CD4-positive, alpha-beta T cell treated with Interleukin-4 for 4 hours (primary cell): ENCODE data around the gene RPS6KA2.
"Not testable (repeated sequence)": the region's sequence is repeated elsewhere in the genome, so short reads cannot be mapped to it uniquely, and the experiment has no call there.

ENCODE experiments used
- DNase-seq: peaks from one replicate; pipeline ENCODE4 v3.0.0-alpha.2; 2020

RPS6KA2 gene

GRCh38 chr6:166411721-166412151 is 215.3 kb downstream of the RPS6KA2 start:
- peak; percentile 51 for DNase-seq

- DNase-seq, result no peak
These were observed 215.8 kb downstream of the RPS6KA2 start for GRCh38 chr6:166411271-166411670.

GRCh38 chr6:166410426-166410935 is 216.6 kb downstream of the RPS6KA2 start:
- no peak for DNase-seq

- DNase-seq, result no peak
These were observed 217.9 kb downstream of the RPS6KA2 start for GRCh38 chr6:166408936-166409755.

GRCh38 chr6:166406197-166406596 is 220.9 kb downstream of the RPS6KA2 start:
- DNase-seq, result no peak

GRCh38 chr6:166405386-166405785 is 221.7 kb downstream of the RPS6KA2 start:
- DNase-seq, result no peak

- DNase-seq, result no peak
These were observed 224.3 kb downstream of the RPS6KA2 start for GRCh38 chr6:166402582-166403277.

- DNase-seq, result peak; percentile 64
These were observed 226.3 kb downstream of the RPS6KA2 start for GRCh38 chr6:166400649-166401250.

GRCh38 chr6:166400181-166400580 is 226.9 kb downstream of the RPS6KA2 start:
- no peak for DNase-seq

- no peak for DNase-seq
These were observed 228.7 kb downstream of the RPS6KA2 start for GRCh38 chr6:166398348-166398747.

GRCh38 chr6:166397849-166398248 is 229.2 kb downstream of the RPS6KA2 start:
- DNase-seq, result no peak

- no peak for DNase-seq
These were observed 231.3 kb downstream of the RPS6KA2 start for GRCh38 chr6:166395778-166396177.

- no peak for DNase-seq
These were observed 231.7 kb downstream of the RPS6KA2 start for GRCh38 chr6:166395351-166395750.

- no peak for DNase-seq
These were observed 232.8 kb downstream of the RPS6KA2 start for GRCh38 chr6:166394036-166394892.

GRCh38 chr6:166393535-166393823 is 233.6 kb downstream of the RPS6KA2 start:
- no peak for DNase-seq

- not testable (repeated sequence) for DNase-seq
These were observed 234.1 kb downstream of the RPS6KA2 start for GRCh38 chr6:166392755-166393534.

GRCh38 chr6:166389119-166389518 is 237.9 kb downstream of the RPS6KA2 start:
- no peak for DNase-seq

- DNase-seq, result no peak
These were observed 238.6 kb downstream of the RPS6KA2 start for GRCh38 chr6:166388290-166389004.

GRCh38 chr6:166387642-166388289 is 239.3 kb downstream of the RPS6KA2 start:
- DNase-seq, result no peak

- not testable (repeated sequence) for DNase-seq
These were observed 240.0 kb downstream of the RPS6KA2 start for GRCh38 chr6:166387098-166387497.

GRCh38 chr6:166386111-166386510 is 240.9 kb downstream of the RPS6KA2 start:
- no peak for DNase-seq
